Mucosa of descending colon (tissue), 3 donors: ENCODE results near the gene DDO. TPM values are rescaled to one million over a fixed set of nuclear protein-coding genes. Genes with fewer than 3 reads are reported as not detected.

ENCODE experiments used
- ATAC-seq: fragments of 200-7000 bp; cut with Tn5 transposase; one replicate; pipeline ENCODE4 v1.9.1; 2020; ENCODE audit warnings: mild to moderate bottlenecking, moderate library complexity
- DNase-seq, 3 donors: peaks; one replicate each; pipeline ENCODE4 v3.0.0-alpha.2; 2020
- H3K36me3 ChIP-seq: fragments of 200-600 bp; one replicate; pipeline ENCODE4 v1.8.0; 2021; ENCODE audit warnings: low read depth, mild to moderate bottlenecking
- H3K4me1 ChIP-seq: fragments of 200-600 bp; one replicate; pipeline ENCODE4 v1.8.0; 2021; ENCODE audit warnings: low read depth, mild to moderate bottlenecking
- H3K4me3 ChIP-seq: fragments of 200-600 bp; one replicate; pipeline ENCODE4 v1.8.0; 2021; ENCODE audit warnings: mild to moderate bottlenecking
- H3K9me3 ChIP-seq: fragments of 200-600 bp; one replicate; pipeline ENCODE4 v1.8.0; 2021; ENCODE audit warnings: mild to moderate bottlenecking
- intact Hi-C, 2 donors: fragments of 100-400 bp; cut with DNase I in 1 of 2; cut with micrococcal nuclease in 1 of 2; formaldehyde crosslinking; loops; one replicate each; pipeline versions ENCODE4 v1.11.0 to v1.11.1; 2022; cut with DNase I, micrococcal nuclease
- total RNA-seq, 3 donors: library from RNA; stranded (reverse); fragmentation: NEBNext Ultra II Directional in 2 of 3; extraction: Animal tissue kit (Norgen Biotek cat#: 25700) in 2 of 3; gene quantifications; one replicate each; pipeline versions ENCODE4 v1.2.1 to v1.2.4, GENCODE V29; 2021 to 2023
- TF ChIP-seq, protein P1 (sequence below): fragments of 200-600 bp; IDR thresholded peaks from one replicate; pipeline ENCODE4 v1.8.0; 2022; ENCODE audit warnings: antibody characterized with exemption, mild to moderate bottlenecking
- donor health status: DM: no; HTN: no; CAD: no; lungs with moderate emphysema.
- donor health status: DM: no; HTN: no; CAD: no.
- donor health status: DM: no; HTN: yes; CAD: no.

The DDO gene
- total RNA-seq, 3 donors from 2014 or later, result 2.6 to 3.5 (median 3.4) TPM

DNA sequence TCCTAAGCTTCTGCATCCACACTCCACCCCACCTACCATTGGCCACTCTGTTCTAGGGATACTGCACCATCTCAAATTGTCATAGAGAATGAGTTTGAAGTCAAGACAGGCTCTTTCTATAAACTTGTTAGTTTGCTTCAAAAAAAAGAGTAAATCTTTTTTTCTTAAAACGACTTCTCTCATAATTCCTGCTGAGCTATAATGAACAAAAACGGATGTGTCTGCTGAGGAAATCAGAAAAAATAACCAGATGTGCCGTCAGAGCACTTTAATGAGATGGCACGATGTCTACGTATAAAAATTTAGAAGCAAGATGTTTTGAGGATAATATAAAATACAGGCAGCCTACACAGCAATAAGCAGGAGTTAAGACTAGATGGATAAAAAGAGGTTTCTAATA, 24.0 kb upstream of the DDO start:
- TF ChIP-seq, protein P1, sequence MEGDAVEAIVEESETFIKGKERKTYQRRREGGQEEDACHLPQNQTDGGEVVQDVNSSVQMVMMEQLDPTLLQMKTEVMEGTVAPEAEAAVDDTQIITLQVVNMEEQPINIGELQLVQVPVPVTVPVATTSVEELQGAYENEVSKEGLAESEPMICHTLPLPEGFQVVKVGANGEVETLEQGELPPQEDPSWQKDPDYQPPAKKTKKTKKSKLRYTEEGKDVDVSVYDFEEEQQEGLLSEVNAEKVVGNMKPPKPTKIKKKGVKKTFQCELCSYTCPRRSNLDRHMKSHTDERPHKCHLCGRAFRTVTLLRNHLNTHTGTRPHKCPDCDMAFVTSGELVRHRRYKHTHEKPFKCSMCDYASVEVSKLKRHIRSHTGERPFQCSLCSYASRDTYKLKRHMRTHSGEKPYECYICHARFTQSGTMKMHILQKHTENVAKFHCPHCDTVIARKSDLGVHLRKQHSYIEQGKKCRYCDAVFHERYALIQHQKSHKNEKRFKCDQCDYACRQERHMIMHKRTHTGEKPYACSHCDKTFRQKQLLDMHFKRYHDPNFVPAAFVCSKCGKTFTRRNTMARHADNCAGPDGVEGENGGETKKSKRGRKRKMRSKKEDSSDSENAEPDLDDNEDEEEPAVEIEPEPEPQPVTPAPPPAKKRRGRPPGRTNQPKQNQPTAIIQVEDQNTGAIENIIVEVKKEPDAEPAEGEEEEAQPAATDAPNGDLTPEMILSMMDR, result no peak
- Histone ChIP-seq H3K36me3 (no peaks in the 10 kb centered on the region), H3K4me3 (no peak overlapping the region), H3K9me3 (no peaks in the 10 kb centered on the region), H3K4me1 (no peaks in the 10 kb centered on the region)
- ATAC-seq, result no peak
- DNase-seq, result no peak
- intact Hi-C loops, result no loop called here

DNA sequence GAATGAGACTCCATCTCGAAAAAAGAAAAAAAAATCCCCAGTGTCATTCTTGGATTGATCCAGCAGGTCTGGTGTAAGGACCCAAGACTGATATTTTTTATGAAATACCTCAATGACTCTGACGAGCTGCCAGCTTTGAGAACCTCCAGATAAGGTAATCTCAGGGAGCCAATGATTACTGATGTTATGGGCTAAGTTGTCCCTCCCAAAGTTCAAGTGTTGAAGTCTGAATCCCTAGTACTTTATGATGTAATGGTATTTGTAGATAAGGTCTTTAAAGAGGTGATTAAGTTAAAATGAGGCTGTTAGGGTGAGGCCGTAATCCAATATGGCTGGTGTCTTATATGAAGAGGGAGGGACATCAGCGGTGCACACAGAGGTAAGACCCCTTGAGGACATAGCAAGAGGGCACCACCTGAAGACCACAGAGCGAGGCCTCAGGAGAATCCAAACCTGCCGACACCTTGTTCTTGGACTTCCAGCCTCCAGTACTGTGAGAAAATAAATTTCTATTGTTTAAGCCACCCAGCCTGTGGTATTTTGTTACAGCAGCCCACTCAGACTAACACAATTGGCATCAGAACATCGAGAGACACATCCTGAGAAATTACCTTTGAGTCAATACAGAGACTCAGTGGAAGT, 19.7 kb upstream of the DDO start:
- ATAC-seq (no peak), DNase-seq (no peak)
- no peak overlapping the region for H3K4me3 ChIP-seq
- no peaks in the 10 kb centered on the region for H3K36me3 ChIP-seq
- intact Hi-C loops, result no loop called here
- no peaks in the 10 kb centered on the region for H3K9me3 ChIP-seq
- no peaks in the 10 kb centered on the region for H3K4me1 ChIP-seq
- TF ChIP-seq, protein P1, result no peak

DNA sequence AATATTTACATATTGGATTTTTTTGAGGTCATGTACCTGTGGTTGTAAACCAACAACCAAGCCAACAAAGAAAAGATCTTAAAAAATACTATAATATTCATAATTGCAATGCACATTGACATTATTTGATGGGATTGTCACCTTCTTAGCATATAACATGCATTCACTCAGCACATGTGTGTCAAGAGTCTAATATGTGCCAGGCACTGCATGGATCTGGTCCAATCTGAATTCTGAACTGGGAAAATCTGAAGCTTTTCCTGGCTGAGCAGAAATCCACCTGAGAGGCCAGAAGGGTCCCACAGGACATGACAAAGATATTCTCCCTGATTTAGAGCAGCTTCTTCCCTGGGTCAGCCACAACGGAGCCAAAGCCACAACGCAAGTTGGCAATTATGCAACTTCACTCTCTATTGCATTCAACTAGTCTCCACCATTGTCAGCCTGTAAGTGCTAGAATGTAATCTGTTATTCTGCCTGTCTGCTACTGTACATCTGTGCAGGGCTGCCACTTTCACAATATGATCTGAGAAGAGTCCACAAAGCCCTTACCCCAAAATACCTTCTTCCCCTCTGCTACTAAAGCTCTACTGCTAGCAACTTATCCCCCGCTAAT, 17.0 kb upstream of the DDO start:
- TF ChIP-seq, protein P1, result no peak
- no peak overlapping the region for H3K4me3 ChIP-seq
- no peak for ATAC-seq
- no peaks in the 10 kb centered on the region for H3K36me3 ChIP-seq
- DNase-seq, result no peak
- H3K4me1 ChIP-seq, result no peaks in the 10 kb centered on the region
- intact Hi-C loops, result no loop called here
- no peaks in the 10 kb centered on the region for H3K9me3 ChIP-seq

DNA sequence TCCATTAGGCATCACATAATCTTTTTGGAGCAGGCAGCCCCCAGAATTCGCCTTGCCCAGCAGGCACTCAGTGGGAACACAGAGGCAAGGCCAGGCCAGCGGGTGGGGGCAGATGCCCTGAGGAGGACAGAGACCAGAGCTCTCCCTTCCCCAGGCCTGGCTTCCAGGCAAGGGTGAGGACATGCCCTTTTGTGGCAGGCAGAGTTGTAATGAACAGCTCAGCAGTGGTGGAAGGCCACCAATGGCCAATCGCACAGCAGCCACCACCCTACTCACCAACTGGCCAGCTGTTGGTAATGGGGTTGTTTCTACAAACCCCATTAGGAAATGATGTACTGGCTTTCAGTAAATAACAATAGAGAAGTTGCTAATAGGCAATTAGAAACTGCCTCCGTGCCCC, 15.4 kb upstream of the DDO start:
- no peaks in the 10 kb centered on the region for H3K9me3 ChIP-seq
- TF ChIP-seq, protein P1, result no peak
- ATAC-seq (no peak), DNase-seq (no peak)
- H3K4me1 ChIP-seq, result no peaks in the 10 kb centered on the region
- intact Hi-C loops, result no loop called here
- H3K4me3 ChIP-seq, result no peak overlapping the region
- H3K36me3 ChIP-seq, result no peaks in the 10 kb centered on the region

DNA sequence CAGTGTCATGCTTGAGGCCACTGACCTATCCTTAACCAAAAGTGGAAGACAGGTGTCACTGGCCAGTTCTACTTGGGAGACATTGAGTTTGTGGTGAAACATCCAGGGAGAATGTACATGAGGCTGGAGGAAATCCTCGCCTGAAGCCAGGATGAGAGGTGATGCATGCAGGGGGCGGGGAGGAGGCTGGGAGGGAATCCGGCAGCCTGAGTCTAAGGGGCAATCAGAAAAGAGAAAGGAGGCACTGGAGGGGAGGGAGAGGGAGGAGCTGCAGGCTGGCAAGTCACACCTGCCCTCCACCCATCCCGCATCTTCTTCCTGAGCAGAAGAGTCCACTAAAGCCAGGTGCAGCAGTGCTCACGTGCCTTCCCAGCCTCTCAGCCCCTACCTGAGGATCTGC, 14.9 kb upstream of the DDO start:
- intact Hi-C loops, result no loop called here
- DNase-seq (no peak), ATAC-seq (no peak)
- no peaks in the 10 kb centered on the region for H3K36me3 ChIP-seq
- TF ChIP-seq, protein P1, result no peak
- no peak overlapping the region for H3K4me3 ChIP-seq
- no peaks in the 10 kb centered on the region for H3K9me3 ChIP-seq
- no peaks in the 10 kb centered on the region for H3K4me1 ChIP-seq
